Kidney (tissue), 14 donors: Measurements from ENCODE around the gene SLC7A5. TPM values are rescaled to one million over a fixed set of nuclear protein-coding genes. Genes with fewer than 3 reads are reported as not detected.
"Not testable (repeated sequence)": the region's sequence is repeated elsewhere in the genome, so short reads cannot be mapped to it uniquely, and the experiment has no call there.

Experiments
- DNase-seq, 5 donors: peaks; one replicate each; pipeline ENCODE4 v3.0.0-alpha.2; 2013 to 2020
- FAIRE-seq: peaks from 2 replicates; lab custom pipeline; 2012; peaks lifted over from hg19 to GRCh38; lab: Jason Lieb, UNC
- H3K27ac ChIP-seq, 2 donors: one replicate each; pipeline ENCODE4 v1.7.0; 2013; ENCODE audit warnings: low read depth in 2 of 2, low read length in 2 of 2, inconsistent platforms in 1 of 2
- H3K27me3 ChIP-seq: one replicate; pipeline ENCODE4 v1.7.1; 2013; ENCODE audit warnings: low read length, inconsistent platforms; ENCODE audit not compliant: control insufficient read depth, insufficient read depth
- H3K36me3 ChIP-seq, 3 donors: one replicate each; pipeline versions ENCODE4 v1.7.0 to v1.7.1; 2013; ENCODE audit warnings: low read length in 3 of 3, control low read depth in 1 of 3, inconsistent platforms in 1 of 3; ENCODE audit not compliant: insufficient read depth in 3 of 3, control insufficient read depth in 2 of 3
- H3K4me1 ChIP-seq, 3 donors: one replicate each; pipeline versions ENCODE4 v1.7.0 to v1.7.1; 2013; ENCODE audit warnings: low read length in 3 of 3, inconsistent platforms in 1 of 3, low read depth in 1 of 3; ENCODE audit not compliant: control insufficient read depth in 2 of 3, insufficient read depth in 2 of 3
- H3K4me3 ChIP-seq, 3 donors: one replicate each; pipeline versions ENCODE4 v1.7.0 to v1.8.1; 2013; ENCODE audit warnings: low read length in 3 of 3, control low read depth in 1 of 3, inconsistent platforms in 1 of 3
- H3K9ac ChIP-seq, 3 donors: one replicate each; pipeline versions ENCODE4 v1.7.0 to v1.7.1; 2013; ENCODE audit warnings: low read length in 3 of 3, control low read depth in 1 of 3, inconsistent platforms in 1 of 3
- H3K9me3 ChIP-seq, 3 donors: one replicate each; pipeline versions ENCODE4 v1.7.0 to v1.7.1; 2013; ENCODE audit warnings: low read length in 3 of 3, control low read depth in 1 of 3, inconsistent platforms in 1 of 3; ENCODE audit not compliant: control insufficient read depth in 2 of 3, insufficient read depth in 1 of 3
- intact Hi-C: fragments of 100-400 bp; cut with DNase I; formaldehyde crosslinking; loops from one replicate; pipeline ENCODE4 v1.11.1; 2022
- polyA plus RNA-seq: library from polyadenylated mRNA; stranded (reverse); fragments of 350-450 nt; fragmentation: Illumina TruSeq; extraction: RNeasy Lipid Tissue Mini Kit (QIAGEN cat#74804); gene quantifications from one replicate; pipeline ENCODE4 v1.2.3, GENCODE V29; 2014; ENCODE audit warnings: low read depth, low replicate concordance; ENCODE audit not compliant: insufficient read depth
- total RNA-seq: library from RNA; stranded (reverse); fragmentation: NEBNext Ultra II Directional; extraction: Animal tissue kit (Norgen Biotek cat#: 25700); gene quantifications from one replicate; pipeline ENCODE4 v1.2.1, GENCODE V29; 2021
- TF ChIP-seq, protein P1 (sequence below): IDR thresholded peaks from 3 replicates; pipeline ENCODE4 v1.5.1; 2012; ENCODE audit warnings: mild to moderate bottlenecking, moderate library complexity, borderline replicate concordance; ENCODE audit not compliant: insufficient read depth; ENCODE audit errors: extremely low read depth
- donor health status: control.
- donor health status: control.
- donor health status: control.
- donor health status: control.
- donor health status: control.
- donor health status: DM: yes; HTN: yes; CAD: no.
- donor health status: Normal renal cell carcinoma (clear cell type).

Gene SLC7A5
- total and polyA plus RNA-seq, 2 donors from 2014 or later = 17.0 to 18.7 TPM

DNA sequence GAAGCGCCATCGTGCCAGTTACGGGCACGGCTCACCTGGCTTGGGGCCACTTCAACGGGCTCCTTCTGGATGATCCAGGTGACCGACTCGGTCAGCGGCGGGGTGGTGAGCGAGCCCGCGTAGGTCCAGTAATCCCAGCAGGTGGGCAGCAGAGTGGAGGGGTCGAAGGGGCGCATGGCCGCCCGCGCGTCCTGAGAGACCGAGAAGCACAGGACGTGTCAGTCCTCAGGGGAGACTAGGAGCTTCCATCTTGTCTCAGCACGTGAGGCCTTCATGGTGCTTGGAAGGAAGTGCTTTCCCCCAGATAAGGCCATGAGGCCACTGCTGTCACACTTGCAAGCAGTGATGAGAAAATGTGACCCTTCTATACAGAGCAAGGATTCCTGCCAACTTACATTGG, 22.5 kb upstream of the SLC7A5 start:
- Histone ChIP-seq H3K27ac (no peak overlapping the region), H3K9ac (no peak overlapping the region), H3K9me3 (no peaks in the 10 kb centered on the region), H3K36me3 (no peaks in the 10 kb centered on the region), H3K27me3 (no peaks in the 10 kb centered on the region), H3K4me1 (no peaks in the 10 kb centered on the region), H3K4me3 (no peak overlapping the region)
- intact Hi-C loops = no loop called here
- TF ChIP-seq, protein P1, sequence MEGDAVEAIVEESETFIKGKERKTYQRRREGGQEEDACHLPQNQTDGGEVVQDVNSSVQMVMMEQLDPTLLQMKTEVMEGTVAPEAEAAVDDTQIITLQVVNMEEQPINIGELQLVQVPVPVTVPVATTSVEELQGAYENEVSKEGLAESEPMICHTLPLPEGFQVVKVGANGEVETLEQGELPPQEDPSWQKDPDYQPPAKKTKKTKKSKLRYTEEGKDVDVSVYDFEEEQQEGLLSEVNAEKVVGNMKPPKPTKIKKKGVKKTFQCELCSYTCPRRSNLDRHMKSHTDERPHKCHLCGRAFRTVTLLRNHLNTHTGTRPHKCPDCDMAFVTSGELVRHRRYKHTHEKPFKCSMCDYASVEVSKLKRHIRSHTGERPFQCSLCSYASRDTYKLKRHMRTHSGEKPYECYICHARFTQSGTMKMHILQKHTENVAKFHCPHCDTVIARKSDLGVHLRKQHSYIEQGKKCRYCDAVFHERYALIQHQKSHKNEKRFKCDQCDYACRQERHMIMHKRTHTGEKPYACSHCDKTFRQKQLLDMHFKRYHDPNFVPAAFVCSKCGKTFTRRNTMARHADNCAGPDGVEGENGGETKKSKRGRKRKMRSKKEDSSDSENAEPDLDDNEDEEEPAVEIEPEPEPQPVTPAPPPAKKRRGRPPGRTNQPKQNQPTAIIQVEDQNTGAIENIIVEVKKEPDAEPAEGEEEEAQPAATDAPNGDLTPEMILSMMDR = no peak
- DNase-seq = no peak
- no peak for FAIRE-seq

DNA sequence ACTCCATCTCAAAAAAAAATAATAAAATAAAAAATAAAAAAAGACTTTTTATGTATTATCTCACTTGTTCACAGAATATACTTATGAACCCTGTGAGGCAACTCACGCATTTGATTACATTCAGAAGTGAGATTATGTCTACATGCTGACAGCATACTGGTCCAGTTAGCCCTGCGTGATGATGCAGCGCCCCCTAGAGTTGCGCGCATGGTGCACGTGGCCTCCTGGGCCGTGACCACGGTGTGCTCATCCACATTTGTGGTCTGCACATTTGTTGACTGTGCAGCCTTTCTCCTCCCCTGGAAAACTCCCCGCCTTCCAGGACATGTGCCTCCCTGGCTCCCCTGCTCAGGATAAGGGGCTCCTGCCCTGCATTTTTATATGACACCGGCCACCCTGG, 20.5 kb upstream of the SLC7A5 start:
- FAIRE-seq, H3K4me1 ChIP-seq, intact Hi-C loops, H3K36me3 ChIP-seq, DNase-seq, H3K9me3 ChIP-seq, H3K27me3 ChIP-seq, H3K4me3 ChIP-seq, H3K9ac ChIP-seq, H3K27ac ChIP-seq: not testable (repeated sequence)

DNA sequence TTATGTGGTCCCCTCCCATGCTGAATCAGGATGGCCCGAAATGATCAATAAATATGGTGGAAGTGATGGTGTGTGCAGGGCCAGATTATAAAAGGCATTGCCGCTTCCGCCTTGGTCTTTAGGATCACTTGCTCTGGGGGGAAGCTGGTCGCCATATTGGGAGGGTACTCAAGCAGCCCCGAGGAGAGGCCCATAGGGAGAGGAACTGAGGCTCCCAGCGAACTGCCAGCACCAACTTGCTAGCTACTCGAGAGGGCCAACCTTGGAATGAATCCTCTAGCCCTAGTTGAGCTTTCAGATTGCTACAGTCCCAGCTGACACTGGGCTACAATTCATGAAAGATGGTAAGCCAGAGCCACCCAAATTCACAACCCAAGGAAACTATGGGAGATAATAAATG, 19.0 kb upstream of the SLC7A5 start:
- not testable (repeated sequence) for H3K36me3 ChIP-seq

DNA sequence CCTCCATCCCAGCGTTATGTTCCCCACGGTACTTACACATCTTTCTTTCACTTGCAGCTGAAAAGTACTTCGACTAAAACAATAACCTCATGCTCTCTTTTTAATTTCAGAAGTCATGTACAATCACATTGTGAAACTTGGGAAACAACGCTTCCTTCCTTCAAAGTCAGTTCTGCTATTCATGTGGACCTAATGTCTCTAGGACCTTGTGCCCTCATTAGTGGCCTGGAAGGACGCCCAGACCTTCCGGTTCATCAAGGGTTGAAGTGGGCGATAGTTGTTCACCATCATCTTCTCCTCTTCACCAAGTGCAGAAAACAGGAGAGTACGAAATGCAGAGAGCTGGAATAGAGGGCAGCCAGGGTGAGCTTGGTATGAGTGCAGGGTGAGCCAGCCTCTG, 18.6 kb upstream of the SLC7A5 start:
- DNase-seq, FAIRE-seq, intact Hi-C loops, H3K36me3 ChIP-seq, H3K4me3 ChIP-seq, H3K4me1 ChIP-seq, H3K27ac ChIP-seq, H3K9me3 ChIP-seq, H3K27me3 ChIP-seq, H3K9ac ChIP-seq: not testable (repeated sequence)

More for the DNA sequence above, 19.0 kb upstream of the SLC7A5 start:
- H3K4me1 ChIP-seq, H3K9ac ChIP-seq, DNase-seq, H3K9me3 ChIP-seq, intact Hi-C loops, H3K4me3 ChIP-seq, H3K27me3 ChIP-seq, H3K27ac ChIP-seq, FAIRE-seq: not testable (repeated sequence)

DNA sequence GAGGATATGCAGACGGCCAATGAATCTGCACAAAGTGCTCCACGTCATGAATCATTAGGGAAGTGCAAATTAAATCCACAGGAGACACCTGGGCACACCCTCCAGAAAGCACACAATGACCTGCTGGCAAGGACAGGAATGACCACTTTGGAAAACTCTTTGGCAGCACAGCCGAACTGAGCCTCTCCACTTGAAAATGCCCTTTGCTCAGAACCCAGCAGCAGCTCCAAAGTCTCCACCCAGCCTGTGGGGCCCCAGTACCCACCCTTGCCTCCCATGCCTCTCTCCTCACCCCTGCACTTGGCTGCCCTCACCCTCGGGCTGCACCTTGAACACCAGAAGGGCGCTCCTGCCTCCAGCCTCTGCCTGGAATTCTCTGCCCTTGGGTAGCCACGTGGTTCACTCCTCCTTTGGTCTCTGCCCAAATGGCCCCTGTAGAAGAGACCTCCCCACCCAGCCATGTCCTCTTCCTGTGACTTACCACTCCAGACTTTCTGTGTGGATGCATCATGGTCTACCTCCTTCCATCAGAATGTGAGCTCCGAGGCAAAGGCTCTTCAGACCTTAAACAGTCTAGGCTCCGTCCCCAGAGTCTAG, 16.2 kb upstream of the SLC7A5 start:
- H3K27me3 ChIP-seq, FAIRE-seq, intact Hi-C loops, H3K4me1 ChIP-seq, H3K9ac ChIP-seq, DNase-seq, H3K9me3 ChIP-seq, H3K4me3 ChIP-seq, H3K27ac ChIP-seq, H3K36me3 ChIP-seq: not testable (repeated sequence)
